ENCODE data around the gene EFHC2.

The EFHC2 gene

GRCh38 chrX:44338361-44338760 is 5.1 kb downstream of the EFHC2 start:
- Histone ChIP-seq H3K9me3 (ENCODE audit: control insufficient read depth, insufficient read depth, low read depth, low read length) (no peaks in the 10 kb centered on the region), H3K4me3 (ENCODE audit: low read depth, low read length) (no peak overlapping the region), H3K27ac (ENCODE audit: extremely low read depth, low read depth, low read length) (no peak overlapping the region), H3K4me1 (ENCODE audit: control insufficient read depth, insufficient read depth, low read length) (no peaks in the 10 kb centered on the region), H3K36me3 (ENCODE audit: control insufficient read depth in 2 of 2, insufficient read depth in 1 of 2, low read length in 2 of 2) (no peaks in the 10 kb centered on the region)
- TF ChIP-seq ZNF155 (tag by site-specific recombination; IDR thresholded peaks at IDR 0.05) (no peak), ZNF501 (tag by site-specific recombination; IDR thresholded peaks at IDR 0.05) (no peak)
- ChIA-PET POLR2A (no interaction called here), CTCF (interaction anchor here (0.6 to 1.6 kb wide), 5 partner anchors 11 to 1116 kb away, joined by 3 to 5 read pairs (median 3); no protein-coding TSS in a partner anchor)

DNA sequence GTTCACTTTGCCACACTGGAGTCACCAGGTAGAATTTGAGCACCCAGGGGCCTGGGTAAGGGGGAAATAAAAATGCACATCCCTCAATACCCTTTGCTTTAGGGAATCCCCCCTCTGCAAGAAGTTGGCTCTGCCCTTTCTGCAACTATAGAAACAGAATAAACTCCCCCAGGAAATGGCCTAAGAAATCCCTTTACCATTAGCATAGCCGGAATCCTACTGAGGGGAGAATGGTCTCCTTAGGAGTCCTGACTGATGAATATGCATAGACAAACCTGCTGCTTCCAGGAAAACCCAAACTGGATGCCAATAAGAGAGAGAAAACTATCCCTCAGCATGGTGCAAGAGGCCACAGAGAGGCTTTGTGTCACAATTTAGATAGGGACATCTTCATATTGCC is 11.0 kb downstream of the EFHC2 start:
- no peak overlapping the region for H3K4me3 ChIP-seq (ENCODE audit: low read depth, low read length)
- H3K9me3 ChIP-seq (ENCODE audit: control insufficient read depth, insufficient read depth, low read depth, low read length): no peaks in the 10 kb centered on the region
- POLR2A ChIA-PET: no interaction called here
- CTCF ChIA-PET: no interaction called here
- TF ChIP-seq ZNF23 (tag by site-specific recombination; IDR thresholded peaks at IDR 0.05; ENCODE audit: borderline replicate concordance) (no peak), ZNF202 (tag by site-specific recombination; IDR thresholded peaks at IDR 0.05; ENCODE audit: borderline replicate concordance) (no peak), ZNF112 (tag by site-specific recombination; IDR thresholded peaks at IDR 0.05) (no peak), TRIM28 (IDR thresholded peaks at IDR 0.05; ENCODE audit: borderline replicate concordance, low read length) (no peak), ZSCAN18 (tag by site-specific recombination; IDR thresholded peaks at IDR 0.05) (no peak), ZNF76 (tag by site-specific recombination; IDR thresholded peaks at IDR 0.05; ENCODE audit: borderline replicate concordance, low read depth) (no peak)
- H3K36me3 ChIP-seq (ENCODE audit: control insufficient read depth in 2 of 2, insufficient read depth in 1 of 2, low read length in 2 of 2): no peaks in the 10 kb centered on the region
- no peak overlapping the region for H3K27ac ChIP-seq (ENCODE audit: extremely low read depth, low read depth, low read length)
- no peaks in the 10 kb centered on the region for H3K4me1 ChIP-seq (ENCODE audit: control insufficient read depth, insufficient read depth, low read length)

GRCh38 chrX:44330227-44330626 is 13.2 kb downstream of the EFHC2 start:
- no peak overlapping the region for H3K4me3 ChIP-seq (ENCODE audit: low read depth, low read length)
- H3K4me1 ChIP-seq (ENCODE audit: control insufficient read depth, insufficient read depth, low read length): no peaks in the 10 kb centered on the region
- ChIA-PET POLR2A (no interaction called here), CTCF (interaction anchor here (0.7 kb wide), 1 partner anchor 147 kb away, joined by 4 read pairs; no protein-coding TSS in a partner anchor)
- TF ChIP-seq ZBTB20 (tag by site-specific recombination; IDR thresholded peaks at IDR 0.05): no peak
- H3K27ac ChIP-seq (ENCODE audit: extremely low read depth, low read depth, low read length): no peak overlapping the region
- no peaks in the 10 kb centered on the region for H3K9me3 ChIP-seq (ENCODE audit: control insufficient read depth, insufficient read depth, low read depth, low read length)
- H3K36me3 ChIP-seq (ENCODE audit: control insufficient read depth in 2 of 2, insufficient read depth in 1 of 2, low read length in 2 of 2): no peaks in the 10 kb centered on the region

- no peaks in the 10 kb centered on the region for H3K4me1 ChIP-seq (ENCODE audit: control insufficient read depth, insufficient read depth, low read length)
- H3K36me3 ChIP-seq (ENCODE audit: control insufficient read depth in 2 of 2, insufficient read depth in 1 of 2, low read length in 2 of 2): no peaks in the 10 kb centered on the region
- H3K4me3 ChIP-seq (ENCODE audit: low read depth, low read length): no peak overlapping the region
- ChIA-PET CTCF (no interaction called here), POLR2A (no interaction called here)
- H3K9me3 ChIP-seq (ENCODE audit: control insufficient read depth, insufficient read depth, low read depth, low read length): no peaks in the 10 kb centered on the region
- no peak overlapping the region for H3K27ac ChIP-seq (ENCODE audit: extremely low read depth, low read depth, low read length)
- TF ChIP-seq ZNF311 (tag by site-specific recombination; IDR thresholded peaks at IDR 0.05; ENCODE audit: borderline replicate concordance): no peak
- TF ChIP-seq, protein P1, sequence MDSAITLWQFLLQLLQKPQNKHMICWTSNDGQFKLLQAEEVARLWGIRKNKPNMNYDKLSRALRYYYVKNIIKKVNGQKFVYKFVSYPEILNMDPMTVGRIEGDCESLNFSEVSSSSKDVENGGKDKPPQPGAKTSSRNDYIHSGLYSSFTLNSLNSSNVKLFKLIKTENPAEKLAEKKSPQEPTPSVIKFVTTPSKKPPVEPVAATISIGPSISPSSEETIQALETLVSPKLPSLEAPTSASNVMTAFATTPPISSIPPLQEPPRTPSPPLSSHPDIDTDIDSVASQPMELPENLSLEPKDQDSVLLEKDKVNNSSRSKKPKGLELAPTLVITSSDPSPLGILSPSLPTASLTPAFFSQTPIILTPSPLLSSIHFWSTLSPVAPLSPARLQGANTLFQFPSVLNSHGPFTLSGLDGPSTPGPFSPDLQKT (IDR thresholded peaks at IDR 0.05; ENCODE audit: borderline replicate concordance, low read depth, low read length): no peak
- TF ChIP-seq EGR2 (tag by site-specific recombination; IDR thresholded peaks at IDR 0.05; ENCODE audit: low read depth): no peak
- no peak for TF ChIP-seq BCL11A (tag by site-specific recombination; IDR thresholded peaks at IDR 0.05; ENCODE audit: low read depth)
- no peak for TF ChIP-seq YY1 (tag by site-specific recombination; IDR thresholded peaks at IDR 0.05)
- TF ChIP-seq, protein P2, sequence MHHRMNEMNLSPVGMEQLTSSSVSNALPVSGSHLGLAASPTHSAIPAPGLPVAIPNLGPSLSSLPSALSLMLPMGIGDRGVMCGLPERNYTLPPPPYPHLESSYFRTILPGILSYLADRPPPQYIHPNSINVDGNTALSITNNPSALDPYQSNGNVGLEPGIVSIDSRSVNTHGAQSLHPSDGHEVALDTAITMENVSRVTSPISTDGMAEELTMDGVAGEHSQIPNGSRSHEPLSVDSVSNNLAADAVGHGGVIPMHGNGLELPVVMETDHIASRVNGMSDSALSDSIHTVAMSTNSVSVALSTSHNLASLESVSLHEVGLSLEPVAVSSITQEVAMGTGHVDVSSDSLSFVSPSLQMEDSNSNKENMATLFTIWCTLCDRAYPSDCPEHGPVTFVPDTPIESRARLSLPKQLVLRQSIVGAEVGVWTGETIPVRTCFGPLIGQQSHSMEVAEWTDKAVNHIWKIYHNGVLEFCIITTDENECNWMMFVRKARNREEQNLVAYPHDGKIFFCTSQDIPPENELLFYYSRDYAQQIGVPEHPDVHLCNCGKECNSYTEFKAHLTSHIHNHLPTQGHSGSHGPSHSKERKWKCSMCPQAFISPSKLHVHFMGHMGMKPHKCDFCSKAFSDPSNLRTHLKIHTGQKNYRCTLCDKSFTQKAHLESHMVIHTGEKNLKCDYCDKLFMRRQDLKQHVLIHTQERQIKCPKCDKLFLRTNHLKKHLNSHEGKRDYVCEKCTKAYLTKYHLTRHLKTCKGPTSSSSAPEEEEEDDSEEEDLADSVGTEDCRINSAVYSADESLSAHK (tag by site-specific recombination; IDR thresholded peaks at IDR 0.05): no peak
- no peak for TF ChIP-seq ZBTB1 (tag by site-specific recombination; IDR thresholded peaks at IDR 0.05)
- no peak for TF ChIP-seq PRDM2 (tag by site-specific recombination; IDR thresholded peaks at IDR 0.05; ENCODE audit: borderline replicate concordance)
- TF ChIP-seq ZNF600 (tag by site-specific recombination; IDR thresholded peaks at IDR 0.05): no peak
Measured at GRCh38 chrX:44319550-44319949, 23.9 kb downstream of the EFHC2 start.

Measured in HEK293 (cell line).